Parathyroid adenoma (tissue), 2 donors: Measurements from ENCODE around the gene ATXN7.

Experiments
- H2AFZ ChIP-seq: fragments of 300-600 bp; sonication (generic); one replicate; pipeline ENCODE4 v1.7.0; 2017; ENCODE audit warnings: antibody characterized with exemption, mild to moderate bottlenecking
- H3K27ac ChIP-seq: fragments of 300-600 bp; sonication (generic); one replicate; pipeline ENCODE4 v1.7.0; 2017
- H3K27me3 ChIP-seq: fragments of 300-600 bp; sonication (generic); one replicate; pipeline ENCODE4 v1.7.0; 2017; ENCODE audit warnings: low read length; ENCODE audit not compliant: control insufficient read depth, insufficient read depth
- H3K36me3 ChIP-seq: fragments of 300-600 bp; sonication (generic); one replicate; pipeline ENCODE4 v1.7.0; 2017; ENCODE audit warnings: low read length; ENCODE audit not compliant: control insufficient read depth, insufficient read depth
- H3K4me1 ChIP-seq: fragments of 300-600 bp; sonication (generic); one replicate; pipeline ENCODE4 v1.7.0; 2017; ENCODE audit warnings: control low read depth
- H3K4me2 ChIP-seq: fragments of 300-600 bp; sonication (generic); one replicate; pipeline ENCODE4 v1.7.0; 2017; ENCODE audit warnings: low read length
- H3K4me3 ChIP-seq: fragments of 300-600 bp; sonication (generic); one replicate; pipeline ENCODE4 v1.7.0; 2017; ENCODE audit warnings: low read depth, low read length
- H3K79me2 ChIP-seq: fragments of 300-600 bp; sonication (generic); one replicate; pipeline ENCODE4 v1.7.0; 2017; ENCODE audit warnings: control low read depth
- H3K9ac ChIP-seq: fragments of 300-600 bp; sonication (generic); one replicate; pipeline ENCODE4 v1.7.0; 2017; ENCODE audit warnings: mild to moderate bottlenecking
- H3K9me3 ChIP-seq: fragments of 300-600 bp; sonication (generic); one replicate; pipeline ENCODE4 v1.7.0; 2017; ENCODE audit warnings: low read length; ENCODE audit not compliant: control insufficient read depth
- CTCF ChIP-seq: fragments of 300-600 bp; sonication (generic); IDR thresholded peaks from one replicate; pipeline ENCODE4 v1.7.0; 2017; ENCODE audit warnings: antibody characterized with exemption, mild to moderate bottlenecking
- donor health status: primary hyperparathyroidism.

Gene ATXN7

GRCh38 chr3:63981980-63982379, 118.3 kb downstream of the ATXN7 start:
- no peaks in the 10 kb centered on the region for H3K27me3 ChIP-seq
- H3K4me3 ChIP-seq = no peak overlapping the region
- H3K4me1 ChIP-seq = peaks cover 14% of the 10 kb centered on the region
- H3K9me3 ChIP-seq = no peaks in the 10 kb centered on the region
- peaks cover 3% of the 10 kb centered on the region for H3K79me2 ChIP-seq
- TF ChIP-seq CTCF = no peak
- no peaks in the 10 kb centered on the region for H3K36me3 ChIP-seq
- H2AFZ ChIP-seq = no peak overlapping the region
- H3K27ac ChIP-seq = no peak overlapping the region
- H3K4me2 ChIP-seq = no peak overlapping the region
- no peak overlapping the region for H3K9ac ChIP-seq

DNA sequence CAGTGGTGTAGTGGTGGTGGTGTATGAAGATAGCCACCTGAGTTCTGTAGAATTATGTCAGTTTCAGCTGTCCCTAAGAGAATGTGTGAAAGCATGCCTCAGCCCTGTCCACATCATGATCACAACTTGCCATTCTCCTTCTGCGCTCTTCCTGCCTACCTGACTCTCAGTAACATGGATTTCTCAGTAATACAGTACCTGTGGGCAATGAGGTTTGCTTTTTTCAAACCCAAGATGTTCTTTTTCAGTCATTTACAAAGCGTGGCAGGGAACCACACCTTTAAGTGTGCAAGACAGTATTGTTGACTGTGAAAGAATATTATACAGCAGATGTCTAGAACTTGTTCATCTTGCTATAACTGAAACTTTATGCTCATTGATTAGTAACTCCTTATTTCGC, 120.7 kb downstream of the ATXN7 start:
- Histone ChIP-seq H2AFZ (no peak overlapping the region), H3K79me2 (peaks cover 3% of the 10 kb centered on the region), H3K4me2 (no peak overlapping the region), H3K27me3 (no peaks in the 10 kb centered on the region), H3K27ac (no peak overlapping the region), H3K4me1 (peaks cover 8% of the 10 kb centered on the region), H3K9me3 (no peaks in the 10 kb centered on the region), H3K9ac (no peak overlapping the region), H3K4me3 (no peak overlapping the region), H3K36me3 (no peaks in the 10 kb centered on the region)
- no peak for TF ChIP-seq CTCF

- Histone ChIP-seq H3K9ac (no peak overlapping the region), H3K27ac (no peak overlapping the region), H2AFZ (no peak overlapping the region), H3K36me3 (no peaks in the 10 kb centered on the region), H3K4me1 (peaks cover 8% of the 10 kb centered on the region), H3K79me2 (no peaks in the 10 kb centered on the region), H3K9me3 (no peaks in the 10 kb centered on the region), H3K4me3 (no peak overlapping the region), H3K4me2 (no peak overlapping the region), H3K27me3 (no peaks in the 10 kb centered on the region)
- no peak for TF ChIP-seq CTCF
These were observed 122.5 kb downstream of the ATXN7 start for GRCh38 chr3:63986146-63986545.

- H3K36me3 ChIP-seq = no peaks in the 10 kb centered on the region
- no peak overlapping the region for H3K4me2 ChIP-seq
These were observed 123.2 kb downstream of the ATXN7 start for GRCh38 chr3:63986831-63987230.

More at GRCh38 chr3:63986831-63987230, 123.2 kb downstream of the ATXN7 start:
- Histone ChIP-seq H3K4me1 (peaks cover 8% of the 10 kb centered on the region), H3K79me2 (no peaks in the 10 kb centered on the region), H3K27me3 (no peaks in the 10 kb centered on the region), H3K27ac (no peak overlapping the region), H3K4me3 (no peak overlapping the region), H3K9ac (no peak overlapping the region), H3K9me3 (no peaks in the 10 kb centered on the region), H2AFZ (no peak overlapping the region)
- no peak for TF ChIP-seq CTCF
